Neutrophil (primary cell): Measurements from ENCODE around the gene LAMA4.

ENCODE experiments used
- H3K27ac ChIP-seq: fragments of 200-600 bp; sonication (generic); 2 replicates; pipeline ENCODE4 v1.5.1; 2016; ENCODE audit warnings: mild to moderate bottlenecking, moderate library complexity
- H3K27me3 ChIP-seq: fragments of 200-600 bp; sonication (generic); 2 replicates; pipeline ENCODE4 v1.6.0; 2016; ENCODE audit warnings: mild to moderate bottlenecking
- H3K36me3 ChIP-seq: fragments of 200-600 bp; sonication (generic); 2 replicates; pipeline ENCODE4 v1.5.1; 2017
- H3K4me1 ChIP-seq, 2 experiments: fragments of 200-600 bp in 1 of 2; sonication (generic) in 1 of 2; 1 replicate in 1 of 2; 2 replicates in 1 of 2; pipeline versions ENCODE4 v1.5.1 to v1.6.1; 2013 to 2016; ENCODE audit warnings: low read depth in 1 of 2, low read length in 1 of 2, mild to moderate bottlenecking in 1 of 2, moderate library complexity in 1 of 2; ENCODE audit not compliant: control insufficient read depth in 1 of 2, insufficient read depth in 1 of 2
- H3K4me3 ChIP-seq, 2 experiments: fragments of 200-600 bp in 1 of 2; sonication (generic) in 1 of 2; 1 replicate in 1 of 2; 2 replicates in 1 of 2; pipeline ENCODE4 v1.5.1; 2013 to 2016; ENCODE audit warnings: low read depth in 1 of 2, low read length in 1 of 2, mild to moderate bottlenecking in 1 of 2, moderate library complexity in 1 of 2
- H3K9me3 ChIP-seq: fragments of 200-600 bp; sonication (generic); 2 replicates; pipeline ENCODE4 v1.5.1; 2016
- CTCF ChIP-seq: fragments of 200-600 bp; sonication (generic); IDR thresholded peaks from 2 replicates; pipeline ENCODE4 v1.5.1; 2016; ENCODE audit warnings: antibody characterized with exemption

The LAMA4 gene

DNA sequence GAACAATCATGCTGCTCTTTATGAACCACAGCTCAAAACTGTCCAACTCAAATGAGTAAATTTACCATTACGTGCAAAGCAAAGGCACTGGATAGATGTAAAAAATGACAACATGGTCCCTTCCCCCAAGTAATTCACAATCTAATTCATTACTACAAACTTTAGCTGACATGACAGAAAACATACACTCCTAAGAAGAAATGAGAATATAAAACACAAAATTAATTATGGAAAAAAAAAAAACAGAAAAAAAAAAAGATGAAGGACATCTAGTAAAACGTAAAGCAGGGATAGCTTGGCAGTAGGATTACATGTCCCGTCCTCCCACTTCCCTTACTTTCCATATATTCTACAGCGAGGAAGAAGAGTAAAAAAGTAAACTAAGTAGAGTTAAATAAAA lies 172.8 kb downstream of the LAMA4 start:
- Histone ChIP-seq H3K27ac (no peak overlapping the region), H3K27me3 (no peaks in the 10 kb centered on the region), H3K36me3 (no peaks in the 10 kb centered on the region), H3K4me1 (peaks cover 13% of the 10 kb centered on the region in 2 experiments), H3K9me3 (no peaks in the 10 kb centered on the region), H3K4me3 (no peak overlapping the region)
- no peak for TF ChIP-seq CTCF

GRCh38 chr6:112066606-112067005 lies 187.8 kb downstream of the LAMA4 start:
- Histone ChIP-seq H3K9me3 (no peaks in the 10 kb centered on the region), H3K27ac (no peak overlapping the region), H3K4me1 (no peaks in the 10 kb centered on the region), H3K27me3 (no peaks in the 10 kb centered on the region), H3K36me3 (peaks cover 5% of the 10 kb centered on the region), H3K4me3 (no peak overlapping the region)
- TF ChIP-seq CTCF, result no peak

DNA sequence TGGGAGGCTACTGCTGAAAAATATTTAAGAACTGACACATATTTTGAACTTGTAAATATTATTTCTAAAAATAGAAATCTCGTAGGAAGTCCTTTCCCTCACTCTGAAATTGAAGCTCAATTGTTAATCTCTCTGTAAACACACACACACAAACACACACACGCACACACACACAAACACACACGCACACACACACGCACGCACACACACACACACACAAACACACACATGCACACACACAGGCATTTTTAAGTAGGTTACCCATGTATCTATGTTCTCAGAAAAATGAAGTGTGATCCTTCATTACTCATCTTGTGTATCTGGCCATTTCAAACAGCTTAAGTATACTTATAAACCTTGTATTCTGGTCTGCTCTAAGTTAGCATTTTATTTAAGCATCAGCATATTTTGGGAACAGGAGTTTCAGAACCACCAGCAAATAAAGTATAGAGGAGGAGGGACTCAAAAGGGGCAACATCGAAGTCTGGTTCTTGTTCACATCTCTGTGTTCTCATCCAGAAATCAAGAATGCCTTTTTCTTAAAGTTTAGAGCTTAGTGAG lies 188.9 kb downstream of the LAMA4 start:
- Histone ChIP-seq H3K4me1 (no peaks in the 10 kb centered on the region), H3K9me3 (no peaks in the 10 kb centered on the region), H3K4me3 (no peak overlapping the region), H3K27me3 (no peaks in the 10 kb centered on the region), H3K27ac (no peak overlapping the region), H3K36me3 (no peaks in the 10 kb centered on the region)
- no peak for TF ChIP-seq CTCF

GRCh38 chr6:112062966-112063365 lies 191.4 kb downstream of the LAMA4 start:
- Histone ChIP-seq H3K27ac (no peak overlapping the region), H3K36me3 (no peaks in the 10 kb centered on the region), H3K27me3 (no peaks in the 10 kb centered on the region), H3K4me1 (no peaks in the 10 kb centered on the region), H3K9me3 (no peaks in the 10 kb centered on the region), H3K4me3 (no peak overlapping the region)
- TF ChIP-seq CTCF, result no peak

DNA sequence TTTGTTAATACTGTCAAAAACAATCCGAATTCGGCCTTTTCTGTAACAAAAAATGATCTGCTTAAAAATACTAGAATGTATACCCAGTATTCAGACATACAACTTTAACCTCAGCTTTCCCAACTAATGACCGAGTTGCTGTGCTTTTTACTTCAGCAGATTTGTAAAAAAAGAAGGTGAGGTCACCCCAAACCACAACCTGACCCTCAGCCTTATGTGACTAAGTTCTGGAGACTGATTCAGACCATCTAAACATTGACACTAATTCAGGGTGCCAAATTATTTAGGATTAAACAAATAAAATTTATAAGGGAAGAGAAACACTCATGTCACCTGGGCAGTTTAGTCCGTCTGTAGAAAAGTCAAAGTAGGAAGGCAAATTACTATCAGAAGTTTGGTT lies 192.8 kb downstream of the LAMA4 start:
- Histone ChIP-seq H3K27me3 (no peaks in the 10 kb centered on the region), H3K36me3 (no peaks in the 10 kb centered on the region), H3K9me3 (no peaks in the 10 kb centered on the region), H3K27ac (no peak overlapping the region), H3K4me3 (no peak overlapping the region), H3K4me1 (no peaks in the 10 kb centered on the region)
- no peak for TF ChIP-seq CTCF
